Epithelial cell of esophagus (primary cell): ENCODE measurements around the gene LRRC40.
"Not testable (repeated sequence)": the region's sequence is repeated elsewhere in the genome, so short reads cannot be mapped to it uniquely, and the experiment has no call there.

Experiments
- DNase-seq: peaks from one replicate; pipeline ENCODE4 v3.0.0; 2010; ENCODE audit warnings: low read depth
- H3K4me3 ChIP-seq: 2 replicates; pipeline ENCODE4 v1.5.1; 2011; ENCODE audit warnings: mild to moderate bottlenecking, low read length, control low read depth
- CTCF ChIP-seq: IDR thresholded peaks from 2 replicates; pipeline ENCODE4 v1.5.1; 2011; ENCODE audit warnings: low read depth, mild to moderate bottlenecking, low read length, control low read depth, inconsistent platforms; ENCODE audit not compliant: insufficient read depth; ENCODE audit errors: missing control alignments

LRRC40 gene

DNA sequence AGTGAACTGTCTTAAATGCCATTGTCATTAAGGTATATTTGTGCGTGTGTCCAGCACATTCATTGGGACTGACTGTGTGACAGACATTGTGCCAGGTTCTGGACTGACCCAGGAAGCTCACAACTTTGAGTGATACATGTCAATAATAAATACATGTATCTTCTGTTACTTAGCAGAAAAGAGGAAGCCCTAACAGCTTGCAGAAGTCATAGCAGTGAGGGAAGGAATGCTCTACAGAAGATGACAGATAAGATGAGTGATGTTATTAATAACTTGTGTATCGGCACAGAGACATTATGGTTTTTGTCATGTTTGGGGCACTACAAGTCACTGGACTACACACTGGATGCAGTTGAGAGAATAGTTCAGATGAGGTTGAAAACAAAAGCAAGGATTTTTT is 14.6 kb upstream of the LRRC40 start:
- H3K4me3 ChIP-seq: no peak overlapping the region
- no peak for TF ChIP-seq CTCF
- DNase-seq: no peak

DNA sequence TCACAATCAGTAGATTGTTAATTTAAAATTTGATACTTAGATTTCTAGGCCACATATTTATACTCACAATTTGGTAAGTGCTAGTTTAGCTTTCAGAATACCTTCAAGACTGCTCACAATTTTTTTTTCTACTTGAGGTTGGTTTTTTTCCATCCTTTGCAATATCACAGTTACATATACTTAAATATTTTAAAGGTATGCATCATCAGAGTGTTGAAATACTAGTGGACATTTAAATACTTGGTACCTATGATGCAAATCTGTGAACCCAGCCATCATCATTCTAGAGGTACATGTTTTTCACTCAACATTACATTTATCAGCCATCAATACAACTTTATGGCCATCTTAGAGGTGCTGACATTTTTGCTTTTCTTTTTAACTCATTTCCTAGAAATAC is 6.2 kb upstream of the LRRC40 start:
- no peak overlapping the region for H3K4me3 ChIP-seq
- no peak for TF ChIP-seq CTCF
- DNase-seq: no peak

DNA sequence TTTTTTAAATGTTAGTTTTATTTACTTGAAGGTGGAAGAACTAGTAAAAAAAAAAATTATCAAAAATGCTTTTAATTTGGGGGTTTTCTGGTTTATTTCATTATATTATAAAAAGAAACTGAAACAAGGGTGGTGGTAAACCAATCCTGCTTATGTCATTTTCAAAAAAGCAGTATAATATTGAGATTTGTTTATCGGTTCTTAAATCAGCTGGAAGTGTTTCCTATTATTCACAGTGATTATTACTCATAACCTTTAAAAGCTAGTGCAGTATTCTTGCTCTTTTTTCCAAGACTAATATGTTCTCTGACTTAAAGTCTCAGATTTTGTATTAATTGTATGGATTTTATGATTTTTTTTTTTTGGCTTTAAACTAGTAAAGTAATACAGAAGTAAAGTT is 5.4 kb upstream of the LRRC40 start:
- H3K4me3 ChIP-seq: no peak overlapping the region
- TF ChIP-seq CTCF: no peak
- DNase-seq: no peak

DNA sequence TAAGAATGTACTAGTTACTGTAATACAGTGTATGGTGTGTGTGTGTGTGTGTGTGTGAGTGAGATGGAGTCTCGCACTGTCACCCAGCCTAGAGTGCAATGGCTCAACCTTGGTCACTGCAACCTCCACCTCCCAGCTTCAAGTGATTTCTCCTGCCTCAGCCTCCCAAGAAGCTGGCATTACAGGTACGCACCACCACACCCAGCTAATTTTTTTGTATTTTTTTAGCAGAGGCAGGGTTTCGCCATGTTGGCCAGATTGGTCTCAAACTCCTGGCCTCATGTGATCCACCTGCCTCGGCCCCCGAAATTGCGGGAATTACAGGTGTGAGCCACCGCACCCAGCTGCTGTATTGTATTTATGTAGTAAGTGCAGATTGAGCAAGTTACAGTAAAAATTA is 2.9 kb upstream of the LRRC40 start:
- DNase-seq: no peak
- no peak for TF ChIP-seq CTCF
- H3K4me3 ChIP-seq: no peak overlapping the region

DNA sequence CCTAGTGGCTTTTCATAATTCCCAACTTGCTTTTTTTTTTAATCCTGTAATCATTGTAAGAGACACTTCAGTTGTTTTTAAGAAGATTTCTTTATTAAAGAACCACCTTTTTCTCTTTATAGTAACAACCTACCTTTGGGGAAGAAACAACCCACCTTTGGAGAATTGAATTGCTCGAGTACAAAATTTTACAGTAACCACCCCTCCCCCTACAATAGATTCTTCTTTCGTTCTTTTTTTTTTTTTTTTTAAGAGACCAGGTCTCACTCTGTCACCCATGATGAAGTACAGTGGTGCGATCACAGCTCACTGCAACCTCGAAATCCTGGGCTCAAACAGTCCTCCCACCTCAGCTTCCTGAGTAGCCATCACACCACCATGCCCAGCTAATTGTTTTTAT is 2.1 kb upstream of the LRRC40 start:
- no peak for DNase-seq
- no peak overlapping the region for H3K4me3 ChIP-seq
- no peak for TF ChIP-seq CTCF

GRCh38 chr1:70206833-70207232 is 1.5 kb upstream of the LRRC40 start:
- peak overlapping the region; percentile 99 for H3K4me3 ChIP-seq
- not testable (repeated sequence) for DNase-seq

GRCh38 chr1:70205071-70205433 is 327 bp downstream of the LRRC40 start:
- no peak for TF ChIP-seq CTCF
- no peak for DNase-seq
- peak overlapping the region; percentile 99 for H3K4me3 ChIP-seq

- H3K4me3 ChIP-seq: peak overlapping the region; percentile 99
- DNase-seq: peak; percentile 10
- TF ChIP-seq CTCF: no peak
Observed at GRCh38 chr1:70204600-70204999, 779 bp downstream of the LRRC40 start.
